Natural killer cell (primary cell): Measurements from ENCODE around the gene DERL3. TPM values are rescaled to one million over a fixed set of nuclear protein-coding genes. Genes with fewer than 3 reads are reported as not detected.

ENCODE experiments used
- ATAC-seq, 3 donors: fragments of 150-1000 bp in 2 of 3; fragments of 200-7000 bp in 1 of 3; cut with Tn5 transposase; 1 replicate in 1 of 3; 2 replicates in 2 of 3; pipeline ENCODE4 v1.10.0; 2021; ENCODE audit warnings: mild to moderate bottlenecking in 2 of 3, moderate library complexity in 2 of 3
- DNase-seq, 2 donors: peaks; one replicate each; pipeline versions ENCODE4 v3.0.0 to v3.0.0-alpha.2; 2013 to 2021; ENCODE audit warnings: mixed read lengths in 1 of 2
- H3K27ac ChIP-seq: one replicate; pipeline ENCODE4 v1.5.1; 2013; ENCODE audit warnings: mild to moderate bottlenecking, low read length
- H3K27me3 ChIP-seq: one replicate; pipeline ENCODE4 v1.6.1; 2013; ENCODE audit warnings: low read length; ENCODE audit not compliant: control insufficient read depth, insufficient read depth
- H3K36me3 ChIP-seq: one replicate; pipeline ENCODE4 v1.6.1; 2013; ENCODE audit warnings: low read length; ENCODE audit not compliant: control insufficient read depth, insufficient read depth
- H3K4me1 ChIP-seq: one replicate; pipeline ENCODE4 v1.6.1; 2013; ENCODE audit warnings: low read length; ENCODE audit not compliant: control insufficient read depth, insufficient read depth
- H3K4me3 ChIP-seq: one replicate; pipeline ENCODE4 v1.5.1; 2013; ENCODE audit warnings: low read length
- H3K9me3 ChIP-seq: one replicate; pipeline ENCODE4 v1.6.1; 2013; ENCODE audit warnings: low read length; ENCODE audit not compliant: control insufficient read depth, insufficient read depth
- H3K27ac Mint-ChIP-seq, 2 donors: one replicate each; pipeline ENCODE4 v1.8.0; 2022; ENCODE audit warnings: mild to moderate bottlenecking in 2 of 2, mixed read lengths in 2 of 2, moderate library complexity in 1 of 2
- H3K27me3 Mint-ChIP-seq, 2 donors: one replicate each; pipeline ENCODE4 v1.8.0; 2022; ENCODE audit warnings: low read depth in 2 of 2, mixed read lengths in 2 of 2
- H3K36me3 Mint-ChIP-seq: one replicate; pipeline ENCODE4 v1.8.0; 2022; ENCODE audit warnings: mixed read lengths
- H3K4me1 Mint-ChIP-seq, 2 donors: one replicate each; pipeline ENCODE4 v1.8.0; 2022; ENCODE audit warnings: mixed read lengths in 2 of 2
- H3K4me3 Mint-ChIP-seq: one replicate; pipeline ENCODE4 v1.8.0; 2022; ENCODE audit warnings: mild to moderate bottlenecking, moderate library complexity, mixed read lengths
- H3K9me3 Mint-ChIP-seq, 2 donors: one replicate each; pipeline ENCODE4 v1.8.0; 2022; ENCODE audit warnings: mixed read lengths in 2 of 2
- WGBS: methylation state at CpG from one replicate; pipeline ENCODE4 v1.1.7; 2013; ENCODE audit warnings: missing lambda C conversion rate; ENCODE audit not compliant: insufficient coverage; 5-methylcytosine and 5-hydroxymethylcytosine counted together
- intact Hi-C: fragments of 100-400 bp; cut with micrococcal nuclease; formaldehyde crosslinking; loops from one replicate; pipeline ENCODE4 v1.14.2; 2022
- total RNA-seq, 4 donors: library from RNA; stranded (reverse); fragments of 120-200 nt in 1 of 4; gene quantifications; one replicate each; pipeline versions ENCODE4 v1.2.3 to v1.2.4, GENCODE V29; 2013 to 2022
- TF ChIP-seq, protein P1 (sequence below): fragments of 200-600 bp; IDR thresholded peaks from one replicate; pipeline ENCODE4 v1.8.0; 2022; ENCODE audit warnings: antibody characterized with exemption

DERL3 gene
- total RNA-seq, 3 donors from 2014 or later (not counting 1 experiment from before 2014, with no cell fraction given): 0.88 to 24.5 (median 1.3) TPM

GRCh38 chr22:23823331-23823791 lies 15.4 kb downstream of the DERL3 start:
- no peaks in the 10 kb centered on the region for H3K27me3 Mint-ChIP-seq
- H3K27ac Mint-ChIP-seq: peak overlapping the region in 1 of 2 donors; percentile 67
- WGBS: 97% methylated on average over 14 of the region's 14 CpGs
- TF ChIP-seq, protein P1, sequence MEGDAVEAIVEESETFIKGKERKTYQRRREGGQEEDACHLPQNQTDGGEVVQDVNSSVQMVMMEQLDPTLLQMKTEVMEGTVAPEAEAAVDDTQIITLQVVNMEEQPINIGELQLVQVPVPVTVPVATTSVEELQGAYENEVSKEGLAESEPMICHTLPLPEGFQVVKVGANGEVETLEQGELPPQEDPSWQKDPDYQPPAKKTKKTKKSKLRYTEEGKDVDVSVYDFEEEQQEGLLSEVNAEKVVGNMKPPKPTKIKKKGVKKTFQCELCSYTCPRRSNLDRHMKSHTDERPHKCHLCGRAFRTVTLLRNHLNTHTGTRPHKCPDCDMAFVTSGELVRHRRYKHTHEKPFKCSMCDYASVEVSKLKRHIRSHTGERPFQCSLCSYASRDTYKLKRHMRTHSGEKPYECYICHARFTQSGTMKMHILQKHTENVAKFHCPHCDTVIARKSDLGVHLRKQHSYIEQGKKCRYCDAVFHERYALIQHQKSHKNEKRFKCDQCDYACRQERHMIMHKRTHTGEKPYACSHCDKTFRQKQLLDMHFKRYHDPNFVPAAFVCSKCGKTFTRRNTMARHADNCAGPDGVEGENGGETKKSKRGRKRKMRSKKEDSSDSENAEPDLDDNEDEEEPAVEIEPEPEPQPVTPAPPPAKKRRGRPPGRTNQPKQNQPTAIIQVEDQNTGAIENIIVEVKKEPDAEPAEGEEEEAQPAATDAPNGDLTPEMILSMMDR: no peak
- H3K9me3 Mint-ChIP-seq: no peaks in the 10 kb centered on the region
- H3K27ac ChIP-seq: no peak overlapping the region
- H3K4me1 ChIP-seq: peaks cover 4% of the 10 kb centered on the region
- H3K36me3 Mint-ChIP-seq: peaks cover 7% of the 10 kb centered on the region
- H3K4me3 Mint-ChIP-seq: no peak overlapping the region
- no peaks in the 10 kb centered on the region for H3K27me3 ChIP-seq
- H3K36me3 ChIP-seq: peaks cover 74% of the 10 kb centered on the region
- no peak for ATAC-seq
- peaks cover 0 to 5% of the 10 kb centered on the region in 2 donors for H3K4me1 Mint-ChIP-seq
- no peaks in the 10 kb centered on the region for H3K9me3 ChIP-seq
- intact Hi-C loops: no loop called here
- H3K4me3 ChIP-seq: no peak overlapping the region
- DNase-seq: no peak

DNA sequence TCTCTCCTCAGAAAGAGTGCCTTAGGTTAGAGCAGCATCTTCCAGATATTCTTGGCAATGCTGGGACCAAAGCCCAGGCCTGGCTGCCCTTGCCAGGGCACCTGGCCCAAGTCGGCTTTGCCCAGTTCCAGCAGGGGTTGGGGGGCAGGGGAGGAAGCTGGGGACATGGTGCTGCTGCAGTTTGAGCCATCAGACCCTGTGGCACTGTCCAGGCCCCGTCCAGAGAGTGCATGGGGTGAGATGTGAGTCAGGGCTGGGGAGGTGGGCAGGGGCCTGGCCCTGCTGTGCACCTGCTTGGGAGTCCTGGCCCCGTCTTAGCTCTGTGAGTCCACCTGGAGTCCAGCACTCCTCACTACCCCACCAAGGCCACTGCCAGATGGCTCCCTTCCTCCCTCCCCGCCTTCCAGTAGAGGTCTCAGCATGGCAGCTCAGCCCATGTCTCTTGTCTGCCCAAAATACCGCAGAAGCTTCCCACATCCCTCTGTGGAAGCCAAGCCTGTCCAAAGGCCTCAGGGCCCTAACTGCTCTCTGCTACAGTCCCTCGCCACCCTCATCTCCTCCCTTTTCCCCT lies 16.6 kb downstream of the DERL3 start:
- ATAC-seq (no peak), DNase-seq (no peak)
- Histone ChIP-seq H3K27me3 (no peaks in the 10 kb centered on the region), H3K27ac (no peak overlapping the region), H3K4me3 (no peak overlapping the region), H3K4me1 (peaks cover 4% of the 10 kb centered on the region), H3K9me3 (no peaks in the 10 kb centered on the region), H3K36me3 (peaks cover 77% of the 10 kb centered on the region)
- peaks cover 7% of the 10 kb centered on the region for H3K36me3 Mint-ChIP-seq
- intact Hi-C loops: no loop called here
- H3K27ac Mint-ChIP-seq: peak overlapping the region in 1 of 2 donors; percentile 67
- H3K9me3 Mint-ChIP-seq: no peaks in the 10 kb centered on the region
- 96% methylated on average over 6 of the region's 6 CpGs for WGBS
- no peaks in the 10 kb centered on the region for H3K27me3 Mint-ChIP-seq
- peaks cover 0 to 5% of the 10 kb centered on the region in 2 donors for H3K4me1 Mint-ChIP-seq
- no peak overlapping the region for H3K4me3 Mint-ChIP-seq
- TF ChIP-seq, protein P1: no peak

- WGBS: 43% methylated on average over 4 of the region's 4 CpGs
- no peak overlapping the region for H3K27ac ChIP-seq
- no peaks in the 10 kb centered on the region for H3K27me3 Mint-ChIP-seq
- intact Hi-C loops: no loop called here
- H3K4me3 Mint-ChIP-seq: no peak overlapping the region
- no peaks in the 10 kb centered on the region for H3K9me3 Mint-ChIP-seq
- H3K4me3 ChIP-seq: no peak overlapping the region
- H3K27me3 ChIP-seq: no peaks in the 10 kb centered on the region
- peaks cover 4% of the 10 kb centered on the region for H3K4me1 ChIP-seq
- peaks cover 0 to 5% of the 10 kb centered on the region in 2 donors for H3K4me1 Mint-ChIP-seq
- H3K9me3 ChIP-seq: no peaks in the 10 kb centered on the region
- H3K27ac Mint-ChIP-seq: no peak overlapping the region
- peaks cover 75% of the 10 kb centered on the region for H3K36me3 ChIP-seq
- peaks cover 7% of the 10 kb centered on the region for H3K36me3 Mint-ChIP-seq
- ATAC-seq (no peak), DNase-seq (no peak)
- TF ChIP-seq, protein P1: no peak
These were observed 18.0 kb downstream of the DERL3 start for GRCh38 chr22:23820748-23821211.

DNA sequence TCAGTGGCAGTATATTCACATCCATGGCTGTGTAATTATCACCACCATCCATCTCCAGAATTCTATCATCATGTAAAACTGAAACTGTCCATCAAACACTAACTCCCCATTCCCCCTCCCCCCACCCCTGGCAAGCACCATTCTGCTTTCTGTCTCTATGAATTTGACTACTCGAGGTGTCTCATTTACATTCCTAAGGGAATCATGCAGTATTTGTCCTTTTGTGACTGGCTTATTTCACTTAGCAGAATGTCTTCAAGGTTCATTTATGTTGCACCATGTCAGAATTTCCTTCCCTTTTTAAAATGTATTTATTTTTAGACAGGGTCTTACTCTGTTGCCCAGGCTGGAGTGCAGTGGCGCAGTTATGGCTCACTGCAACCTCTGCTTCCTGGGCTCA lies 20.3 kb downstream of the DERL3 start:
- intact Hi-C loops: no loop called here
- no peaks in the 10 kb centered on the region for H3K27me3 Mint-ChIP-seq
- TF ChIP-seq, protein P1: no peak
- no peak for DNase-seq
- peaks cover 1% of the 10 kb centered on the region for H3K36me3 Mint-ChIP-seq
- no peaks in the 10 kb centered on the region for H3K9me3 Mint-ChIP-seq
- no peak overlapping the region for H3K27ac ChIP-seq
- no peak overlapping the region for H3K4me3 Mint-ChIP-seq
- H3K4me3 ChIP-seq: no peak overlapping the region
- no peaks in the 10 kb centered on the region for H3K9me3 ChIP-seq
- peaks cover 57% of the 10 kb centered on the region for H3K36me3 ChIP-seq
- peaks cover 0 to 5% of the 10 kb centered on the region in 2 donors for H3K4me1 Mint-ChIP-seq
- ATAC-seq: no peak
- no peak overlapping the region for H3K27ac Mint-ChIP-seq
- peaks cover 4% of the 10 kb centered on the region for H3K4me1 ChIP-seq
- H3K27me3 ChIP-seq: no peaks in the 10 kb centered on the region
- 58% methylated on average over 2 of the region's 2 CpGs for WGBS
